ENCODE data around the gene PSMG1.
A peak's percentile ranks its signal among the peaks of the same experiment; 100 is the strongest.
"Not testable (repeated sequence)": the region's sequence is repeated elsewhere in the genome, so short reads cannot be mapped to it uniquely, and the experiment has no call there.

PSMG1 gene

DNA sequence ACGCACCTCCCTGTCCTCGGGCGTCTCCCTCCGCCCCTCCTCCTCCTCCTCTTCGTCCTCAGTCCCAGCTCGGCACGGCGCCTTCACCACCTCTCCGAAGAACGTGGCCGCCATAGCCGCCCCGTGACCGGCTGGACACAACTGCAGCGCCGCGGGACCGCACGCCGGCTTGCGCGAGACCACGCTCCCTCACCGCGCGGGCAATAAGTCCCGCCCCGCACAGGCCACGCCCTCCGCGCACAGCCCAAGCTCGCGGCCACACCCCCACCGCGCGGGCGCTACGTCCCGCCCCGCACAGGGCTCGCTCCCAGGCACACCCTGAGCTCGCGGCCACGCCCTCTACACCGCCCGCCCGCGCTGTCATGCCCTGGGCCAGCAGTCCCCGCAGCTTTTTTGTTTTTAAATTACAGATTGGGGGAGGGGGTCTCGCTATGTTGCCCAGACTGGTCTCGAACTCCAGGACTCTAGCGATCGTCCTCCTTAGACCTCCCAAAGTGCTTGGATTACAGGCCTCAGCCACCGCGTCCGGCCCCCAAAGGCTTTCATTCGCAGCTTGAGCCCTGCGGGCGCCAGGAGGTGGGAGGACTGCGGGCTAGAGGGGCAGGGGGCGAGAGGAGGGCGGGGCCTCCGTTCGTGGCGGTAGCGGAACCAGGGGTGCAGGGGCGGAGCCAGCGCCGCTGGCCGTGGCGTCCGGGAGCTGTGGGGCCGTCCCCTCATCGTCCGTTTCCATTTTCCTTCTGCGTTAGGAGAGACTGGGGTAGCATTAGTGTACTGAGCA lies at the start of gene PSMG1:
Gene PSMG1, minus strand, starts transcription at position 180 of the 778 bp plus-strand sequence. Its CDS starts 66 bp downstream, at position 114.
- Histone ChIP-seq H3K27me3 (ENCODE audit: insufficient read depth, low read length) (peaks cover 4% of the 10 kb centered on the region; the same call in 1 of the 2 replicates), H3K9me3 (ENCODE audit: insufficient read depth, low read depth, low read length) (no peaks in the 10 kb centered on the region), H3K9ac (ENCODE audit: low read depth, low read length) (peak within 1 kb of the TSS; percentile 87), H3K36me3 (ENCODE audit: insufficient read depth, low read depth, low read length) (peaks cover 27% of the 10 kb centered on the region), H3K4me1 (ENCODE audit: insufficient read depth, low read length) (peaks cover 4% of the 10 kb centered on the region; the same call in 1 of the 2 replicates), H3K27ac (ENCODE audit: low read length) (peak within 1 kb of the TSS; percentile 23), H3K4me3 (ENCODE audit: low read length) (peak within 1 kb of the TSS; percentile 90)

DNA sequence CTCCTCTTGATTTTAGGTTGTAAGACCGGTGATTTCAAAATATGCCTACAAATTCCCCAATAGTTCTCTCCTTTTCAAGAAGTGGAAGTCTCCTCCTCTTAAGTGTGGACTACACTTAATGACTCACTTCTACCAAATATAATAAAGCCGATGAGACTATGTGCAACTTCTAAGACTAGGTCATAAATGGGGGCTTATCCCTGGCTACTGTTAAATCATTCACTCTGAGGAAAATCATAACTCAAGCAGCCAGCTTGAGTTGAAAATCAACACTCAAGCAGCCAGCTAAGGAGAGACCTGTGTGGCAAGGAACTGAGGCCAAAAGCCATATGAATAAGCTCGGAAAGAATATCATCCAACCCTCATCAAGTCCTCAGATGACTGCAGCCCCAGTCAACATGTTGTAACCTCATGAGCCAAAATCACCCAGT lies 49.6 kb upstream of the PSMG1 start:
- Histone ChIP-seq H3K36me3 (ENCODE audit: insufficient read depth, low read depth, low read length) (peaks cover 97% of the 10 kb centered on the region), H3K27me3 (ENCODE audit: insufficient read depth, low read length) (no peaks in the 10 kb centered on the region), H3K9me3 (ENCODE audit: insufficient read depth, low read depth, low read length) (no peaks in the 10 kb centered on the region), H3K4me1 (ENCODE audit: insufficient read depth, low read length) (no peaks in the 10 kb centered on the region), H3K9ac (ENCODE audit: low read depth, low read length) (no peak overlapping the region), H3K27ac (ENCODE audit: low read length) (no peak overlapping the region), H3K4me3 (ENCODE audit: low read length) (no peak overlapping the region)

- Histone ChIP-seq H3K27me3 (ENCODE audit: insufficient read depth, low read length) (no peaks in the 10 kb centered on the region), H3K9me3 (ENCODE audit: insufficient read depth, low read depth, low read length) (no peaks in the 10 kb centered on the region), H3K36me3 (ENCODE audit: insufficient read depth, low read depth, low read length) (peaks cover 89% of the 10 kb centered on the region), H3K9ac (ENCODE audit: low read depth, low read length) (no peak overlapping the region), H3K4me3 (ENCODE audit: low read length) (no peak overlapping the region), H3K4me1 (ENCODE audit: insufficient read depth, low read length) (no peaks in the 10 kb centered on the region), H3K27ac (ENCODE audit: low read length) (no peak overlapping the region)
These were observed 41.7 kb upstream of the PSMG1 start for GRCh38 chr21:39224930-39225329.

- Histone ChIP-seq H3K27me3 (ENCODE audit: insufficient read depth, low read length) (no peaks in the 10 kb centered on the region), H3K9ac (ENCODE audit: low read depth, low read length) (no peak overlapping the region), H3K9me3 (ENCODE audit: insufficient read depth, low read depth, low read length) (no peaks in the 10 kb centered on the region), H3K4me1 (ENCODE audit: insufficient read depth, low read length) (no peaks in the 10 kb centered on the region), H3K4me3 (ENCODE audit: low read length) (no peak overlapping the region), H3K27ac (ENCODE audit: low read length) (no peak overlapping the region), H3K36me3 (ENCODE audit: insufficient read depth, low read depth, low read length) (peaks cover 87% of the 10 kb centered on the region)
These were observed 38.8 kb upstream of the PSMG1 start for GRCh38 chr21:39221997-39222486.

DNA sequence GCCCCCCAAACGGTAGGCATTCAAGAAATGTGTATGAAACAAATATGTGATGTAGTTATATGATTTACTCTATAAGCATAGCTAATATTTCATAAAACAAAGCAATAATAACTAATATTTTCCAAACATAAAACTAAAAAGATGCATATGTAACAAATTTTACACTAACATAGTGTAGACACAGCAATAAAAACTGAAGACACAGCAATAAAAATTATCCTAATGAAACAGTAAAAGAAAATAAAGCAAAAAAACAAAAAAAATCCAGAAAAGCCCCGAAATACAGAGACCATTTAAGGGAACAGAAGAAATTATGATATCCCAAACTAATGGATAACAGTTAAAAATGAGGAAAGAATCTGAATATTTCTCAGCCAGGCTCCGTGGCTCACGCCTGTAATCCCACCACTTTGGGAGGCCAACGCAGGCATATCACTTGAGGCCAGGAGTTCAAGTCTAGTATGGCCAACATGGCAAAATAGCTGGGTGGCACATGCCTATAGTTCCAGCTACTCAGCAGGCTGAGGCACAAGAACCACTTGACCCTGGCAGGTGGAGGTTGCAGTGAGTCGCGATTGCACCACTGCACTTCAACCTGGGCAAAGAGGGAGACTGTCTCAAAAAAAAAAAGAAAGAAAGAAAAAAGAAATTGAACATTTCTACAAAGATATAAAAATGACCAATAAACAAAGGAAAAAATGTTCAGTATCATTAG lies 38.2 kb upstream of the PSMG1 start:
- Histone ChIP-seq H3K27me3 (ENCODE audit: insufficient read depth, low read length) (no peaks in the 10 kb centered on the region), H3K36me3 (ENCODE audit: insufficient read depth, low read depth, low read length) (peaks cover 85% of the 10 kb centered on the region), H3K9ac (ENCODE audit: low read depth, low read length) (no peak overlapping the region), H3K4me3 (ENCODE audit: low read length) (no peak overlapping the region), H3K27ac (ENCODE audit: low read length) (no peak overlapping the region), H3K4me1 (ENCODE audit: insufficient read depth, low read length) (no peaks in the 10 kb centered on the region), H3K9me3 (ENCODE audit: insufficient read depth, low read depth, low read length) (no peaks in the 10 kb centered on the region)

DNA sequence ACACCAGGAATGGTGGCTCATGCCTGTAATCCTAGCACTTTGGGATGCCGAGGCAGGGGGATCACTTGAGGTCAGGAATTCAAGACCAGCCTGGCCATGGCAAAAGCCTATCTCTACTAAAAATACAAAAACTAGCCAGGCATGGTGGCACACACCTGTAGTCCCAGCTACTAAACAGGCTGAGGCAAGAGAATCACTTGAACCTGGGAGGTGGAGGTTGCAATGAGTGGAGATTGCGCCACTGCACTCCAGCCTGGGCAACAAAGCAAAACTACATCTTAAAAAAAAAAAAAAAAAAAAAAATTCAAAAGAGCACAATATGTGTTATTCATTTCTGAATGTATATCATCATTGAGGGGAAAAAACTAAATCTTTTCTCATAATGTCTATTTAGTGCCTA lies 37.6 kb upstream of the PSMG1 start:
- H3K4me1 ChIP-seq (ENCODE audit: insufficient read depth, low read length); H3K4me3 ChIP-seq (ENCODE audit: low read length); H3K9ac ChIP-seq (ENCODE audit: low read depth, low read length); H3K27me3 ChIP-seq (ENCODE audit: insufficient read depth, low read length); H3K27ac ChIP-seq (ENCODE audit: low read length); H3K9me3 ChIP-seq (ENCODE audit: insufficient read depth, low read depth, low read length): not testable (repeated sequence)
- H3K36me3 ChIP-seq (ENCODE audit: insufficient read depth, low read depth, low read length), result peaks cover 83% of the 10 kb centered on the region

GRCh38 chr21:39220150-39220549 lies 36.9 kb upstream of the PSMG1 start:
- no peaks in the 10 kb centered on the region for H3K4me1 ChIP-seq (ENCODE audit: insufficient read depth, low read length)
- H3K27me3 ChIP-seq (ENCODE audit: insufficient read depth, low read length), result no peaks in the 10 kb centered on the region
- no peaks in the 10 kb centered on the region for H3K9me3 ChIP-seq (ENCODE audit: insufficient read depth, low read depth, low read length)
- H3K36me3 ChIP-seq (ENCODE audit: insufficient read depth, low read depth, low read length), result peaks cover 85% of the 10 kb centered on the region
- no peak overlapping the region for H3K9ac ChIP-seq (ENCODE audit: low read depth, low read length)
- no peak overlapping the region for H3K27ac ChIP-seq (ENCODE audit: low read length)
- H3K4me3 ChIP-seq (ENCODE audit: low read length), result no peak overlapping the region

DNA sequence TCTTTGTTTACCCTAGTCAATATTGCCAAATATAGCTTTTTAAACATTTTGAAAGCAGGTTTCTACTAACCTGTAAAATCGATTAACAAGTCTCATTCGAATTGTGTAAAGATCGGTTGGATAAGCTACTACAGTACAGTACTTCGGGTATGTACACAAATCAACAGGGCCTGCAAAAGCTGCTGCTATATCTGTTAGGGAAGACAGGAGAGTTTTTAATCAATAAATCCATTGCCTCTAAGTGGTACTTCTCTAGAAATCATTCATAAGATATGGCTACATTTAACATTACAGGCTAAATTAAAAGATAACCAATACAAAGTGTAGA lies 34.8 kb upstream of the PSMG1 start:
- Histone ChIP-seq H3K9me3 (ENCODE audit: insufficient read depth, low read depth, low read length) (no peaks in the 10 kb centered on the region), H3K27ac (ENCODE audit: low read length) (no peak overlapping the region), H3K9ac (ENCODE audit: low read depth, low read length) (no peak overlapping the region), H3K27me3 (ENCODE audit: insufficient read depth, low read length) (no peaks in the 10 kb centered on the region), H3K4me3 (ENCODE audit: low read length) (no peak overlapping the region), H3K4me1 (ENCODE audit: insufficient read depth, low read length) (no peaks in the 10 kb centered on the region), H3K36me3 (ENCODE audit: insufficient read depth, low read depth, low read length) (peaks cover 82% of the 10 kb centered on the region)

- no peak overlapping the region for H3K9ac ChIP-seq (ENCODE audit: low read depth, low read length)
- peaks cover 82% of the 10 kb centered on the region for H3K36me3 ChIP-seq (ENCODE audit: insufficient read depth, low read depth, low read length)
- H3K9me3 ChIP-seq (ENCODE audit: insufficient read depth, low read depth, low read length), result no peaks in the 10 kb centered on the region
- no peak overlapping the region for H3K4me3 ChIP-seq (ENCODE audit: low read length)
- H3K27ac ChIP-seq (ENCODE audit: low read length), result no peak overlapping the region
- H3K4me1 ChIP-seq (ENCODE audit: insufficient read depth, low read length), result no peaks in the 10 kb centered on the region
- H3K27me3 ChIP-seq (ENCODE audit: insufficient read depth, low read length), result no peaks in the 10 kb centered on the region
These were observed 34.3 kb upstream of the PSMG1 start for GRCh38 chr21:39217356-39218081.

- Histone ChIP-seq H3K9ac (ENCODE audit: low read depth, low read length) (no peak overlapping the region), H3K4me1 (ENCODE audit: insufficient read depth, low read length) (no peaks in the 10 kb centered on the region), H3K36me3 (ENCODE audit: insufficient read depth, low read depth, low read length) (peaks cover 82% of the 10 kb centered on the region), H3K4me3 (ENCODE audit: low read length) (no peak overlapping the region), H3K9me3 (ENCODE audit: insufficient read depth, low read depth, low read length) (no peaks in the 10 kb centered on the region), H3K27me3 (ENCODE audit: insufficient read depth, low read length) (no peaks in the 10 kb centered on the region), H3K27ac (ENCODE audit: low read length) (no peak overlapping the region)
These were observed 33.0 kb upstream of the PSMG1 start for GRCh38 chr21:39216290-39216689.

DNA sequence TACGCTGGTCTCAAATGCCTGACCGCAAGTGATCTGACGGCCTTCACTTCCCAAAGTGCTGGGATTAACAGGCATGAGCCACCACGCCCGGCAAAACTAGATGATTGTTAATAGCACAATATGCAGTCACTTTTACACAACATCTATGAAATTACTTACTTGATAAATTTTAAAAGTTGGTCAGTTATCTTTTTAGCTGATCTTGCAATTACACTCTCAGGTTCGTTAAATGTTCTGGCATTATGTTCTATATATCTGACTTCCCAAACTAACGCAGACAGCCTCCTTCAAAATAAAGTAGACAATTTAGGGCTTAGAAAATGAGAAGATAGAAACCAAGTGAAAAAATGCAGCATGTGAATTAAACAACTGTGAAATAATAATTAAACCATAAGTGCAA lies 31.8 kb upstream of the PSMG1 start:
- H3K4me3 ChIP-seq (ENCODE audit: low read length), result no peak overlapping the region
- H3K36me3 ChIP-seq (ENCODE audit: insufficient read depth, low read depth, low read length), result peaks cover 89% of the 10 kb centered on the region
- H3K27me3 ChIP-seq (ENCODE audit: insufficient read depth, low read length), result no peaks in the 10 kb centered on the region
- no peaks in the 10 kb centered on the region for H3K9me3 ChIP-seq (ENCODE audit: insufficient read depth, low read depth, low read length)
- no peak overlapping the region for H3K9ac ChIP-seq (ENCODE audit: low read depth, low read length)
- H3K27ac ChIP-seq (ENCODE audit: low read length), result no peak overlapping the region
- H3K4me1 ChIP-seq (ENCODE audit: insufficient read depth, low read length), result no peaks in the 10 kb centered on the region
